ENCODE measurements around the gene TGDS. TPM values are rescaled to one million over a fixed set of nuclear protein-coding genes. Genes with fewer than 3 reads are reported as not detected.

The TGDS gene
- total and polyA plus RNA-seq, 2 experiments from 2014 or later, result 9.0 to 13.3 TPM

GRCh38 chr13:94553766-94554165 is 42.2 kb downstream of the TGDS start:
- Histone ChIP-seq H3K4me1 (ENCODE audit: low read depth) (no peaks in the 10 kb centered on the region), H3K9me3 (ENCODE audit: low read depth) (no peaks in the 10 kb centered on the region), H3K27me3 (no peaks in the 10 kb centered on the region), H3K4me3 (no peak overlapping the region), H3K27ac (no peak overlapping the region), H3K36me3 (no peaks in the 10 kb centered on the region)
- no peak for DNase-seq (ENCODE audit: low read depth in 1 of 2, low spot score in 1 of 2)
- no peak for TF ChIP-seq CTCF (IDR thresholded peaks at IDR 0.05; ENCODE audit: low read depth, low read length)

DNA sequence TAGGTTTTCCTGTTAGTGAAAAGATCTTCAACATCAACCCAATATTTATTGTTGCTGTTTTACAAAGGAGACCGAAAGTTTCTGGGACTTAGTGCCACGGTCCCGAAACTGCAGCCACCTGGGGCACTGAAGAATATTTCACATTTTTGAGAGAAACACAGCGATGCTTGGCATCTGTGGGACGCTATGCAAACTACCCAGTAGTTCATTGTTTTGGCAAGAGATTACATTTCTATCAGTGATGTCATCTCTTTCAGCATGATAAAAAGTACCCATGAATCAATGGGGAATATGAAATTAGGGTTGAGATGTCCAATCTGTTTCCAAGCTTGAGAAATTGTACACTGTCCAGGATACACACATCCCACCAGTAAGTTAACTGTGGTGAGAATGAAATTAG is 43.9 kb downstream of the TGDS start:
- no peaks in the 10 kb centered on the region for H3K9me3 ChIP-seq (ENCODE audit: low read depth)
- no peak for DNase-seq (ENCODE audit: low read depth in 1 of 2, low spot score in 1 of 2)
- no peak overlapping the region for H3K27ac ChIP-seq
- TF ChIP-seq CTCF (IDR thresholded peaks at IDR 0.05; ENCODE audit: low read depth, low read length), result no peak
- H3K27me3 ChIP-seq, result no peaks in the 10 kb centered on the region
- H3K36me3 ChIP-seq, result no peaks in the 10 kb centered on the region
- H3K4me3 ChIP-seq, result no peak overlapping the region
- peaks cover 8% of the 10 kb centered on the region for H3K4me1 ChIP-seq (ENCODE audit: low read depth)

GRCh38 chr13:94550062-94550738 is 45.8 kb downstream of the TGDS start:
- peak in 1 of 2 donors; percentile 59 for DNase-seq (ENCODE audit: low read depth in 1 of 2, low spot score in 1 of 2)
- H3K36me3 ChIP-seq, result no peaks in the 10 kb centered on the region
- H3K27ac ChIP-seq, result peak overlapping the region; percentile 70

DNA sequence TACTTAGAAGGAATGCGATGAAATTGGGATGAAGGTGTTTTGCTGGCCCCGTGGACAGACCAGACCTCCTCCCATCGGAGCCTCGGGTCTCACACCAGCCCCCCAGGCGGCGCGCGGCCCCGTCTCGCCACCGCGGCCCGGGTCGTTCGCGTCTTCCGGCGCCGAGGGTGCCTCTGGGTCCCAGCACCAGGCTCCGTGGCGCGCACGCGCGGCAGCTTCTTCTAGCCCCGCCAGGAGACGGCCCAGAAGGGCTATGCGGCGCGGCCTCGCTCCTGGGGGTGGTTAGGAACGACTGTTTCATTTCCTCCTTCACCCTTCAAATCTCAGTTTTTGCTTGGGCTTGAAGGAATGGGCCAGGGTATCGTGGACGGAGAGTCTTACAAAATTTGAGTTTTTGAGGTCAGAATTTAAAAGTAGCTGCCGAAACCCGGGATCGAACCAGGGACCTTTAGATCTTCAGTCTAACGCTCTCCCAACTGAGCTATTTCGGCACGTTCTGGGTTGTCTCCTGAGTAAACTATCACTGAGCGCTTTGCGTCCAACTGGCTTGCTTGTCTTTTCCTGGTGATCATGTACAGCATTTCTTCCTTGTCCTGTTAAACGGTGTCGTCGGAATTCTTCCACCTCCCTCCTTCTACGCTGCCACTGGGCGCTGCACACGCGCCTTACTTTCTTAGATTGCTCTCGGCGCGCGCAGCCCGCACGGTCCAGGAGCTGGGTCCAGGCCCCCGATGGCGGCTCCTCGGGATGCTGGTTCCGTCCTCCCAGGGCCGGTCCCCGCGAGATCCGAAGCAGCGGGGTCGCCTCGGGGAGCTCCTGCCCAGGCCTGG is 46.5 kb downstream of the TGDS start:
- TF ChIP-seq CTCF (IDR thresholded peaks at IDR 0.05; ENCODE audit: low read depth, low read length), result no peak
- DNase-seq (ENCODE audit: low read depth in 1 of 2, low spot score in 1 of 2), result peak; percentile 93 to 96
- H3K4me1 ChIP-seq (ENCODE audit: low read depth), result peaks cover 8% of the 10 kb centered on the region
- H3K27ac ChIP-seq, result peak overlapping the region; percentile 88
- H3K4me3 ChIP-seq, result peak overlapping the region; percentile 56
- no peaks in the 10 kb centered on the region for H3K27me3 ChIP-seq
- H3K36me3 ChIP-seq, result no peaks in the 10 kb centered on the region
- no peaks in the 10 kb centered on the region for H3K9me3 ChIP-seq (ENCODE audit: low read depth)

More at GRCh38 chr13:94550062-94550738, 45.8 kb downstream of the TGDS start:
- Histone ChIP-seq H3K4me3 (peak overlapping the region; percentile 56), H3K4me1 (ENCODE audit: low read depth) (peaks cover 8% of the 10 kb centered on the region), H3K9me3 (ENCODE audit: low read depth) (no peaks in the 10 kb centered on the region), H3K27me3 (no peaks in the 10 kb centered on the region)
- no peak for TF ChIP-seq CTCF (IDR thresholded peaks at IDR 0.05; ENCODE audit: low read depth, low read length)

DNA sequence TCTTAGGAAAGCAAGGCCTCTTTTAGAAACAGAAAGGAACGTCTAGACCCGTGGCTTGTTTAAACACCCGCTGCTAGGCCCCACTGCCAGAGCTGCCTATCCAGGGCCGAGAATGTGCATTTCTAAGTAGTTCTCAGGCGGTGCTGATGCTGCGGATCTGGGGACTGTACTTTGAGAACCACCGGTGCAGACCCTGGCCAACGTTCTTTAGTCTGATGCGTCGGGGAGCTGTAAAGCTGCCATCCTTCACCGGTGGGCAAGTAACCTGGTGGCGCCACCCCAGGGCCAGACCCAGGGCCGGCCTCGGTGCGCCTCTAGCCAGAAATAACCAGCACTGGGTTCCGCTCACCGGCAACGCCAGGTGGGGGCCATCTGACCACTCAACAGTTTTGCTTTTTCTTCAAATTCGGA is 47.1 kb downstream of the TGDS start:
- peak; percentile 16 for TF ChIP-seq CTCF (IDR thresholded peaks at IDR 0.05; ENCODE audit: low read depth, low read length)
- peak; percentile 52 to 61 for DNase-seq (ENCODE audit: low read depth in 1 of 2, low spot score in 1 of 2)

More for the DNA sequence above, 47.1 kb downstream of the TGDS start:
- Histone ChIP-seq H3K4me1 (ENCODE audit: low read depth) (peaks cover 8% of the 10 kb centered on the region), H3K4me3 (peak overlapping the region; percentile 56), H3K36me3 (no peaks in the 10 kb centered on the region), H3K9me3 (ENCODE audit: low read depth) (no peaks in the 10 kb centered on the region), H3K27me3 (no peaks in the 10 kb centered on the region), H3K27ac (peak overlapping the region; percentile 88)
